GM12878 (cell line): ENCODE data around the gene ARHGEF38. TPM values are rescaled to one million over a fixed set of nuclear protein-coding genes. Genes with fewer than 3 reads are reported as not detected.

Experiments
- ATAC-seq: fragments of 200-7000 bp; cut with Tn5 transposase; 3 replicates; pipeline ENCODE4 v1.9.1; 2020; ENCODE audit warnings: mild to moderate bottlenecking, moderate library complexity
- BruUV-seq: library from RNA; stranded (reverse); fragments of 400-500 nt; replicated peaks from 2 replicates; lab custom pipeline; 2021; lab: Mats Ljungman, UMichigan
- CTCF ChIA-PET: fragments of 300-600 bp; sonication (Branson Sonifier 250); formaldehyde crosslinking; extraction: SDS; loops from one replicate; lab custom pipeline; 2021; ENCODE audit warnings: inconsistent platforms; lab: Yijun Ruan, JAX
- POLR2A ChIA-PET: fragments of 350-600 bp; formaldehyde crosslinking; extraction: SDS; loops from one replicate; lab custom pipeline; 2021; ENCODE audit warnings: inconsistent platforms; lab: Charles Lee
- RAD21 ChIA-PET: fragments of 300-600 bp; sonication (Branson Sonifier 250); formaldehyde crosslinking; loops from one replicate; lab custom pipeline; 2023; ENCODE audit warnings: antibody characterized with exemption; ENCODE audit not compliant: unreplicated experiment; lab: Charles Lee
- SMC1A ChIA-PET: fragments of 300-600 bp; sonication (Branson Sonifier 250); formaldehyde crosslinking; loops from one replicate; lab custom pipeline; 2023; ENCODE audit not compliant: unreplicated experiment, uncharacterized antibody; lab: Charles Lee
- DNase-seq: peaks from one replicate; pipeline ENCODE4 v3.0.0-alpha.2; 2011; ENCODE audit warnings: low read depth, low spot score
- FAIRE-seq: peaks from 3 replicates; lab custom pipeline; 2011; peaks lifted over from hg19 to GRCh38; lab: Jason Lieb, UNC
- H2AFZ ChIP-seq: 2 replicates; pipeline ENCODE4 v1.6.0; 2011; ENCODE audit warnings: low read depth, low read length, control low read depth; ENCODE audit not compliant: control insufficient read depth
- H3K27ac ChIP-seq: 2 replicates; pipeline ENCODE4 v1.5.1; 2011; ENCODE audit warnings: control low read depth; ENCODE audit not compliant: control insufficient read depth, insufficient read depth
- H3K27me3 ChIP-seq, 2 experiments: replicated peaks in 1 of 2; 2 replicates each; pipeline versions ENCODE4 v1.6.0 to v1.6.1; 2011; ENCODE audit warnings: low read length in 1 of 2; ENCODE audit not compliant: control insufficient read depth in 2 of 2, insufficient read depth in 2 of 2
- H3K36me3 ChIP-seq, 2 experiments: 2 replicates each; pipeline ENCODE4 v1.5.1; 2011; ENCODE audit warnings: low read length in 1 of 2; ENCODE audit not compliant: control insufficient read depth in 2 of 2, insufficient read depth in 2 of 2
- H3K4me1 ChIP-seq: 2 replicates; pipeline ENCODE4 v1.6.1; 2011; ENCODE audit warnings: mild to moderate bottlenecking, low read length, moderate library complexity, mixed read lengths; ENCODE audit not compliant: control insufficient read depth, insufficient read depth
- H3K4me2 ChIP-seq: 2 replicates; pipeline ENCODE4 v1.6.0; 2011; ENCODE audit warnings: control low read depth; ENCODE audit not compliant: control insufficient read depth, insufficient read depth
- H3K4me3 ChIP-seq: fragments of 200-600 bp; sonication (generic); 2 replicates; pipeline ENCODE4 v1.5.1; 2016
- H3K79me2 ChIP-seq: 2 replicates; pipeline ENCODE4 v1.6.0; 2011; ENCODE audit warnings: low read length; ENCODE audit not compliant: control insufficient read depth, insufficient read depth
- H3K9ac ChIP-seq: 2 replicates; pipeline ENCODE4 v1.8.0; 2011; ENCODE audit warnings: low read length, control low read depth, mixed read lengths; ENCODE audit not compliant: control insufficient read depth, insufficient read depth
- H3K9me3 ChIP-seq: replicated peaks from 3 replicates; pipeline ENCODE4 v1.5.1; 2011; ENCODE audit warnings: mild to moderate bottlenecking, low read length; ENCODE audit not compliant: control insufficient read depth, insufficient read depth
- H4K20me1 ChIP-seq: 2 replicates; pipeline ENCODE4 v1.6.0; 2011; ENCODE audit not compliant: control insufficient read depth, insufficient read depth
- BMI1 ChIP-seq: fragments of 450-650 bp; IDR thresholded peaks from 2 replicates; pipeline ENCODE4 v1.6.1; 2016; ENCODE audit warnings: mild to moderate bottlenecking, moderate library complexity, borderline replicate concordance
- ETV6 ChIP-seq, 2 experiments: fragments of 450-650 bp in 1 of 2; IDR thresholded peaks in 1 of 2; conservative IDR thresholded peaks in 1 of 2; 2 replicates each; pipeline ENCODE4 v1.6.1; 2014; ENCODE audit warnings: antibody characterized with exemption in 1 of 2, borderline replicate concordance in 1 of 2, low read depth in 1 of 2, mild to moderate bottlenecking in 1 of 2, moderate library complexity in 1 of 2
- KLF5 ChIP-seq: fragments of 450-650 bp; IDR thresholded peaks from 2 replicates; pipeline ENCODE4 v1.6.1; 2014; ENCODE audit warnings: mild to moderate bottlenecking; ENCODE audit not compliant: partially characterized antibody
- NFIC ChIP-seq: IDR thresholded peaks from 2 replicates; pipeline ENCODE4 v1.6.1; 2012; ENCODE audit warnings: low read depth, mild to moderate bottlenecking, inconsistent platforms, low read length, moderate library complexity
- PML ChIP-seq: IDR thresholded peaks from 2 replicates; pipeline ENCODE4 v1.6.1; 2012; ENCODE audit warnings: low read length, inconsistent platforms
- SP1 ChIP-seq: IDR thresholded peaks from one replicate; pipeline ENCODE4 v1.6.1; 2011; ENCODE audit warnings: low read depth, low read length
- SREBF2 ChIP-seq: IDR thresholded peaks from 2 replicates; pipeline ENCODE4 v1.6.1; 2012; ENCODE audit warnings: mild to moderate bottlenecking, low read length
- WRNIP1 ChIP-seq: IDR thresholded peaks from 2 replicates; pipeline ENCODE4 v1.6.1; 2011; ENCODE audit warnings: low read depth, low read length, improper control_type of control experiment, borderline replicate concordance
- WGBS: methylation state at CpG from one replicate; pipeline ENCODE4 v1.1.6; 2016; ENCODE audit warnings: low lambda C conversion rate; ENCODE audit not compliant: insufficient replicate concordance, insufficient coverage; ENCODE audit errors: missing lambda C conversion rate; 5-methylcytosine and 5-hydroxymethylcytosine counted together
- in situ Hi-C: fragments of 300-500 bp; cut with MboI; formaldehyde crosslinking; loops from 9 replicates; pipeline ENCODE4 v1.14.3; 2018; ENCODE audit warnings: mixed read lengths
- intact Hi-C: fragments of 100-400 bp; cut with micrococcal nuclease; formaldehyde crosslinking; loops from one replicate; pipeline ENCODE4 v1.14.2; 2022; ENCODE audit not compliant: unreplicated experiment
- polyA plus RNA-seq, 11 experiments: library from polyadenylated mRNA; depleted of rRNA in 4 of 11; unstranded in 6 of 11; stranded (reverse) in 5 of 11; fragments of >200 nt; fragmentation: Nextera tagmentation in 4 of 11; fragmentation: Illumina TruSeq in 1 of 11; extraction: Ambion mirVana in 4 of 11; extraction: Trizol in 1 of 11; gene quantifications; 1 replicate in 1 of 11; 2 replicates in 10 of 11; pipeline versions ENCODE4 v1.2.1 to v1.2.3, GENCODE V29; 2011 to 2016; ENCODE audit warnings: inconsistent platforms in 2 of 11, missing spikeins in 2 of 11, low read depth in 1 of 11
- total RNA-seq, 4 experiments: library from RNA; depleted of rRNA in 3 of 4; stranded (reverse); fragments of >200 nt in 3 of 4; fragmentation: Illumina TruSeq in 1 of 4; extraction: Trizol in 1 of 4; gene quantifications; 2 replicates each; pipeline versions ENCODE4 v1.2.1 to v1.2.3, GENCODE V29; 2013 to 2021
- TF ChIP-seq, protein P1 (sequence below): fragments of 450-650 bp; IDR thresholded peaks from 2 replicates; pipeline ENCODE4 v1.6.1; 2016; ENCODE audit warnings: mild to moderate bottlenecking

The ARHGEF38 gene
- total and polyA plus RNA-seq, 10 of the 15 experiments (the other 5 are each of a cell fraction or from before 2014, with no cell fraction given): 0.01 to 1.1 (median 0.09) TPM; not detected in 2

DNA sequence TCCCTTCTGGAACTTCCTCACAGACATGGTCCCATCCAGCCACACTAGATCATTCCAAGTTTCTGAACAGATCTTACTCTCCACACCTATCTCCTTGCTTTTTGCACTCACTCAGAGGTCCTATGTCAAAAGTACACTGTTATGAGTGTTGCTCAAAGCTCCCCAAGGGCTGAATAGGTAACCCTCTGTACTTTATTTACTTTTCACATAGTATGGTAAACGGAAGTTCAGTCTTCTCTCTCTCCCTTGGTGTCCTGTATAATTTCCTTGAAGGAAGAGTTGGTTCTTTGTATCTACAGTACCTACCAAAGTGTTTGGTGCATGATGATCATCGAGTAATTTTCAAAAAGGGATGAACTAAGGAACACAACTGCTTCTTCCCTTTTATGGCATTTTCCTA is 74.4 kb downstream of the ARHGEF38 start (continued):
- TF ChIP-seq ETV6 (conservative IDR thresholded peaks at IDR 0.05 in 1 of 2, IDR thresholded peaks at IDR 0.05 in 1 of 2; ENCODE audit: borderline replicate concordance in 1 of 2, low read depth in 1 of 2) (no peak), KLF5 (no peak)

DNA sequence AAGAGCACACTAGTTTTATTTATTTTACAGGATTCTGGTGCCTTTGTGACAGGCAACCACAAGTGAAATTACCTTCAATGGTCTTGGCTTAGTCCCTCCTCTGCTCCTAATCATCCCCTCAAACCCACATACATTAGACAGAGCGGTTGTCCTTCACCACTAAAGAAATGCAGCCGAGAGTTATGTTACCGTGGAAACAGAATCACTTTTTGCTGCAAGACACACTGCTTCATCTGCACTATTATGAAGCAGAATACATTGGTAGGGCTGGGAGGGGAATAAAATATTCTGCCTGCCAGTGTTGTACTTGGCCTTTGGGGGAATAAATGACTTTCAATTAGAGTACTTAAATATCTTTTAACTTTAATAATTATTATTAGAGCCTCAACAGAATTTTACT is 75.2 kb downstream of the ARHGEF38 start:
- ChIA-PET CTCF (interaction anchor here (0.6 to 2.0 kb wide), 4 partner anchors 12 to 308 kb away, joined by 3 to 4 read pairs (median 4); no protein-coding TSS in a partner anchor), POLR2A (interaction anchor here (0.8 kb wide), 1 partner anchor 24 kb away, joined by 3 read pairs; no protein-coding TSS in a partner anchor), SMC1A (interaction anchor here (0.8 to 1.5 kb wide), 7 partner anchors 10 to 131 kb away, joined by 3 to 8 read pairs (median 3); no protein-coding TSS in a partner anchor), RAD21 (interaction anchor here (1.1 to 1.4 kb wide), 3 partner anchors 11 to 87 kb away, joined by 3 to 4 read pairs (median 4); no protein-coding TSS in a partner anchor)
- Histone ChIP-seq H3K9me3 (no peaks in the 10 kb centered on the region), H3K36me3 (no peaks in the 10 kb centered on the region), H3K4me1 (peaks cover 21% of the 10 kb centered on the region), H3K4me2 (no peak overlapping the region), H3K79me2 (no peaks in the 10 kb centered on the region), H3K27me3 (no peaks in the 10 kb centered on the region), H4K20me1 (no peaks in the 10 kb centered on the region), H2AFZ (no peak overlapping the region), H3K27ac (no peak overlapping the region), H3K4me3 (no peak overlapping the region), H3K9ac (no peak overlapping the region)
- TF ChIP-seq BMI1 (peak; percentile 68), SREBF2 (no peak), SP1 (no peak), NFIC (no peak), WRNIP1 (no peak), PML (no peak)
- TF ChIP-seq, protein P1, sequence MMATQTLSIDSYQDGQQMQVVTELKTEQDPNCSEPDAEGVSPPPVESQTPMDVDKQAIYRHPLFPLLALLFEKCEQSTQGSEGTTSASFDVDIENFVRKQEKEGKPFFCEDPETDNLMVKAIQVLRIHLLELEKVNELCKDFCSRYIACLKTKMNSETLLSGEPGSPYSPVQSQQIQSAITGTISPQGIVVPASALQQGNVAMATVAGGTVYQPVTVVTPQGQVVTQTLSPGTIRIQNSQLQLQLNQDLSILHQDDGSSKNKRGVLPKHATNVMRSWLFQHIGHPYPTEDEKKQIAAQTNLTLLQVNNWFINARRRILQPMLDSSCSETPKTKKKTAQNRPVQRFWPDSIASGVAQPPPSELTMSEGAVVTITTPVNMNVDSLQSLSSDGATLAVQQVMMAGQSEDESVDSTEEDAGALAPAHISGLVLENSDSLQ: peak; percentile 32; the same call in 1 of the 2 replicates
- DNase-seq (no peak), ATAC-seq (no peak), FAIRE-seq (no peak)
- no TSS peak for BruUV-seq
- WGBS: 81% methylated on average over 3 of the region's 3 CpGs
- in situ Hi-C loops: no loop called here
- intact Hi-C loops: no loop called here
